GM12865 (cell line): ENCODE results near the gene NF2.
A peak's percentile ranks its signal among the peaks of the same experiment; 100 is the strongest.

Experiments
- DNase-seq: peaks from one replicate; pipeline ENCODE4 v3.0.0; 2010; ENCODE audit warnings: low read depth
- H3K4me3 ChIP-seq: 2 replicates; pipeline ENCODE4 v1.5.1; 2011; ENCODE audit warnings: mild to moderate bottlenecking, low read depth, low read length, control low read depth
- TF ChIP-seq, protein P1 (sequence below): IDR thresholded peaks from 2 replicates; pipeline ENCODE4 v1.5.1; 2011; ENCODE audit warnings: low read length, control low read depth, low read depth, inconsistent platforms; ENCODE audit not compliant: insufficient read depth; ENCODE audit errors: missing control alignments

NF2 gene

DNA sequence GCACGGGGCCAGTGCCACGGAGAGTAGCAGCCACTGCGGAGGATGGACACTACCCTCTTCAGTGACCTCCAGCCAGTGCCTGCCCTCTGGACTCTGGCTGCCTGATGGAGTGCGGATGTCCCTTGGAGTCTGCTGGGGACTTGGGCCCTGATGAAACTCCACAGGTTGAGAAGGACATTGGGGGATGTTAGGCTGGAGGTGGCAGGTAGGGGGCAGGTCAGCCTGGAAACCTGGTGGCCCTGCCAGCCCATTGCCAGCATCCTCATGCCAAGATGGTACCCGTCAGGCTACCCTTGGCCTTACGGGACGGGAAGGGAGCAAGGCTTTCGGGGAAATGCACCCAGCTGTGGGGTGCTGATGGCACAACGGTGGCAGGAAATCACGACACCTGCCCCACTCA is 120.3 kb downstream of the NF2 start:
- TF ChIP-seq, protein P1, sequence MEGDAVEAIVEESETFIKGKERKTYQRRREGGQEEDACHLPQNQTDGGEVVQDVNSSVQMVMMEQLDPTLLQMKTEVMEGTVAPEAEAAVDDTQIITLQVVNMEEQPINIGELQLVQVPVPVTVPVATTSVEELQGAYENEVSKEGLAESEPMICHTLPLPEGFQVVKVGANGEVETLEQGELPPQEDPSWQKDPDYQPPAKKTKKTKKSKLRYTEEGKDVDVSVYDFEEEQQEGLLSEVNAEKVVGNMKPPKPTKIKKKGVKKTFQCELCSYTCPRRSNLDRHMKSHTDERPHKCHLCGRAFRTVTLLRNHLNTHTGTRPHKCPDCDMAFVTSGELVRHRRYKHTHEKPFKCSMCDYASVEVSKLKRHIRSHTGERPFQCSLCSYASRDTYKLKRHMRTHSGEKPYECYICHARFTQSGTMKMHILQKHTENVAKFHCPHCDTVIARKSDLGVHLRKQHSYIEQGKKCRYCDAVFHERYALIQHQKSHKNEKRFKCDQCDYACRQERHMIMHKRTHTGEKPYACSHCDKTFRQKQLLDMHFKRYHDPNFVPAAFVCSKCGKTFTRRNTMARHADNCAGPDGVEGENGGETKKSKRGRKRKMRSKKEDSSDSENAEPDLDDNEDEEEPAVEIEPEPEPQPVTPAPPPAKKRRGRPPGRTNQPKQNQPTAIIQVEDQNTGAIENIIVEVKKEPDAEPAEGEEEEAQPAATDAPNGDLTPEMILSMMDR = no peak
- no peak overlapping the region for H3K4me3 ChIP-seq
- no peak for DNase-seq

DNA sequence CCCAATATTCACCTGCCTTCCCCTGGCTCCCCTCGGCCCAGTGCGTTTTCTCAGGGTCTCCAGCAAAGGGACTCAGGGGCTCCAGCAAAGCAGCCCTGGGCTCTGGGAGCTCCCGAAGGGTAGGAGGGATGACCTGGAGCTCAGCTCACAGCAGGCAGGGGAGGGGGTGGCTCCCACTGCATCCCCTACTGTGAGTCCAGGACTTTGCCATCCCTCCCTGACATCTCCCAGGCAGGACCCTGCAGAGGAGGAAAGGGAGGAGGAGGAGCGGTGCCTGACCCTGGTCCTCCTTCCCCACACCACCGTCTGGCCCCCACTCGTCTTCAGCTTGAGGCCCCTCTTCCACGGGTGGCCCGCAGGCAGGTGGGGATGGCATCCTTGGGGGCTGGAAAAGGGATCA is 121.4 kb downstream of the NF2 start:
- TF ChIP-seq, protein P1 = no peak
- DNase-seq = no peak
- H3K4me3 ChIP-seq = no peak overlapping the region

DNA sequence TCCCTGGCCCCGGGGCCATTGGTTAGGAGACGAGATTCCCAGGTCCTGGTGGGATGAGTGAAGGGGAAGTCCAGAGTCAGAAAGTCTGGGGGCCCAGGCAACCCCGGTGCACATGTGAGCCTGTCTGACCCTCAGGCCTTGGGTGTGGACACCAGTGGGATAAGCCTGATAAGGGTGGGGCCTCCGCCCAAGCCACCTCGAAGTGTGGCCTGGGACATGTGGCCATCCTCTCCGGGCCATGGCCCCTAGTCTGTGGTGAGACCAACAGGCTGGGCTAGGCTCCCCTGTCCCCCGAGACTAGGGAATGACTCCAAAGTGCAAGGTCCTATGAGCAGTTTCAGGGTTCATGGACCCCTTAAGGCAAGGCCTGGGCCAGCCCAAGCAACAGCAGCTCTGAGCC is 122.7 kb downstream of the NF2 start:
- no peak for DNase-seq
- H3K4me3 ChIP-seq = no peak overlapping the region
- TF ChIP-seq, protein P1 = no peak

DNA sequence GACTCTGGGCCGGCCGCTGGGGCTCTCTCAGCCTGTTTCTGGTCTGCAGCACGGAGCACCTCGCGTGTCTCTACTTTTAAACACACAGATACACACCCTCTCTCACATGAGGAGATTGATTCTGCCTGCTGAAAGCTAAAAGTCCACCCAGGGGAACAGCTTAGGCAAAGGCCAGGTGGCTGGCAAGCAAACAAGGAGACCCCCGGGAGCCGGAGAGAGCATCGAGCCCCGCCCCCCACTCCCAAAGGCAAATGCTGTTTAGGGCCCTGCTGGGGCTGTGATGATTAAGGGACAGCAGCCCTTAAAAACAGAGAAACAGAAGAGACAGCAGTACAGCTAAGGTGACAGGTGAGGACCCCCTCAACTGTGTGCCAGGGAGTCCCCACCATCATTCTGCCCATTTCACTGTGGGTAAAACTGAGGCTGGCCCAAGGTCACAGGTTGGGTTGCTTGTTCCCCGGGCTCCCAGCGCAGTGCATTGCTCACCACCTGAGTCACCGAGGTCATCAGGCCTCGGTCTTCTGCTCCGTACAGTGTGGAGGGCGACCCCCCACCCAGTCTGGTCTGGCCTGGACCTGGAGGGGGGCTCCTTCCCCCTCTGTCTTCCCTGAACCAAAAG is 123.2 kb downstream of the NF2 start:
- TF ChIP-seq, protein P1 = no peak
- no peak for DNase-seq
- H3K4me3 ChIP-seq = no peak overlapping the region

DNA sequence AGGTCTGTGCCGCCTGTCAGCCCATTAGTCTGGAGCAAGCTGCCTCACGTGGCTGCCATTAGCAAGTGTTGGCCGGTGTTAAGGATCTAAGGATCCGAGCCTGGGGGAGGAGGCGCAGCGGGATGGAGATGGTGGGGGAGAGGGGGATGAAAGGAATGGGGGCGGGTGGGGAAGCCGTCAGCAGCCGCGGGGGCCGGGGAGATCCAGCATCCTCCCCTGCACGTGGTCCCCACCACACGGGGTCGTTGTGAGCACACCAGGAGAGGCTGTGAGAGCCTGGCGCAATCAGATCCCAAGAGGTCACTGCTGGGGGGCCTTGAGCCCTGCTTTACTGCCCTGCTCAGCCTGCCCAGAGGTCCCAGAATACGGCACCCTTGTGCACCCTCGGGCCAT is 123.7 kb downstream of the NF2 start:
- H3K4me3 ChIP-seq = no peak overlapping the region
- TF ChIP-seq, protein P1 = peak; percentile 50
- DNase-seq = peak; percentile 20

DNA sequence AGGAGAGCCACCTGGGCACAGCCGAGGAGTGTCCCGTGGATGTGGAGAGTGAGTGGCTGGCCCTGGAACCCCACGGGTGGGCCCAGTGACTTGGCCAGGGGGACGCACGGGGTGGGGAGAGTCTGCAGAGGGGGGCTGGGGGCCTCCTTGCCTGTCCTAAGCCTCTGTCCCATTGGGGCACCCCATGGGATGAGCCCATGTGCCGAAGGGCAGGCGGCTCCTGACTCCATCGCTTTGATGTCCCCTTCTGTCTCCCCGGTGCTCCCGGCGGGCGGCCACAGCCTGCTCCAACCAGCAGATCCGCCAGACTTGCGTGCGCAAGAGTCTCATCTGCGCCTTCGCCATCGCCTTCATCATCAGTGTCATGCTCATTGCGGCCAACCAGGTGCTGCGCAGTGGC is 125.7 kb downstream of the NF2 start:
- no peak overlapping the region for H3K4me3 ChIP-seq
- TF ChIP-seq, protein P1 = no peak
- DNase-seq = no peak
